ENCODE measurements around the gene KRT28. TPM values are rescaled to one million over a fixed set of nuclear protein-coding genes. Genes with fewer than 3 reads are reported as not detected.

Gene KRT28
- total and polyA plus RNA-seq, 2 experiments from 2014 or later: not detected

GRCh38 chr17:40813804-40814203 is 14.0 kb upstream of the KRT28 start:
- H3K79me2 ChIP-seq (ENCODE audit: insufficient read depth): peaks cover 11% of the 10 kb centered on the region
- H3F3A ChIP-seq (ENCODE audit: insufficient read depth): peaks cover 26% of the 10 kb centered on the region
- H3K9ac ChIP-seq: no peak overlapping the region
- no peak for TF ChIP-seq EZH2phosphoT487 (IDR thresholded peaks at IDR 0.05; ENCODE audit: insufficient read depth, low read depth)
- no peak for TF ChIP-seq EZH2 (IDR thresholded peaks at IDR 0.05; ENCODE audit: insufficient read depth, poor library complexity, severe bottlenecking)
- H3K4me3 ChIP-seq: no peak overlapping the region
- 56% methylated on average over 4 of the region's 4 CpGs for WGBS, 2 experiments (ENCODE audit: low coverage in 1 of 2, low lambda C conversion rate in 2 of 2, missing lambda C conversion rate in 2 of 2)
- H3K4me1 ChIP-seq (ENCODE audit: insufficient read depth): peaks cover 19% of the 10 kb centered on the region
- in situ Hi-C loops (cut with MboI): loop anchor here (10.0 kb wide), 1 partner anchor 91 kb away; no protein-coding TSS in a partner anchor
- no peaks in the 10 kb centered on the region for H3K9me2 ChIP-seq (ENCODE audit: insufficient read depth)
- peak; percentile 17 for DNase-seq
- no peaks in the 10 kb centered on the region for H3K9me3 ChIP-seq (ENCODE audit: low read depth)
- no peak overlapping the region for H3K27ac ChIP-seq
- no peaks in the 10 kb centered on the region for H4K20me1 ChIP-seq (ENCODE audit: insufficient read depth)
- no peak overlapping the region for H3K4me2 ChIP-seq (ENCODE audit: unreplicated experiment)
- H3K36me3 ChIP-seq (ENCODE audit: low read depth): peaks cover 12% of the 10 kb centered on the region; the same call in 1 of the 2 replicates
- H2AFZ ChIP-seq: no peak overlapping the region
- H3K27me3 ChIP-seq (replicated peaks; ENCODE audit: insufficient read depth): no peaks in the 10 kb centered on the region

- Histone ChIP-seq H3F3A (ENCODE audit: insufficient read depth) (peaks cover 18% of the 10 kb centered on the region), H3K9me2 (ENCODE audit: insufficient read depth) (no peaks in the 10 kb centered on the region), H2AFZ (no peak overlapping the region), H4K20me1 (ENCODE audit: insufficient read depth) (no peaks in the 10 kb centered on the region), H3K36me3 (ENCODE audit: low read depth) (peaks cover 11% of the 10 kb centered on the region; the same call in 1 of the 2 replicates), H3K79me2 (ENCODE audit: insufficient read depth) (peaks cover 4% of the 10 kb centered on the region; the same call in 1 of the 2 replicates), H3K4me3 (no peak overlapping the region), H3K9me3 (ENCODE audit: low read depth) (no peaks in the 10 kb centered on the region), H3K9ac (no peak overlapping the region), H3K4me1 (ENCODE audit: insufficient read depth) (peaks cover 16% of the 10 kb centered on the region), H3K27me3 (replicated peaks; ENCODE audit: insufficient read depth) (no peaks in the 10 kb centered on the region), H3K4me2 (ENCODE audit: unreplicated experiment) (no peak overlapping the region), H3K27ac (no peak overlapping the region)
- no peak for DNase-seq
- TF ChIP-seq EZH2phosphoT487 (IDR thresholded peaks at IDR 0.05; ENCODE audit: insufficient read depth, low read depth): no peak
- no peak for TF ChIP-seq EZH2 (IDR thresholded peaks at IDR 0.05; ENCODE audit: insufficient read depth, poor library complexity, severe bottlenecking)
- WGBS, 2 experiments (ENCODE audit: low coverage in 1 of 2, low lambda C conversion rate in 2 of 2, missing lambda C conversion rate in 2 of 2): 88 to 94% methylated on average over 3 of the region's 3 CpGs
- in situ Hi-C loops (cut with MboI): loop anchor here (10.0 kb wide), 1 partner anchor 92 kb away; no protein-coding TSS in a partner anchor
Observed at GRCh38 chr17:40812639-40813038, 12.9 kb upstream of the KRT28 start.

GRCh38 chr17:40810494-40810893 is 10.7 kb upstream of the KRT28 start:
- Histone ChIP-seq H3K36me3 (ENCODE audit: low read depth) (no peaks in the 10 kb centered on the region), H3K4me3 (no peak overlapping the region), H2AFZ (no peak overlapping the region), H3K4me1 (ENCODE audit: insufficient read depth) (peaks cover 13% of the 10 kb centered on the region), H3K9ac (no peak overlapping the region), H3K27me3 (replicated peaks; ENCODE audit: insufficient read depth) (no peaks in the 10 kb centered on the region), H4K20me1 (ENCODE audit: insufficient read depth) (no peaks in the 10 kb centered on the region), H3K9me3 (ENCODE audit: low read depth) (no peaks in the 10 kb centered on the region), H3F3A (ENCODE audit: insufficient read depth) (peaks cover 9% of the 10 kb centered on the region; the same call in 1 of the 2 replicates), H3K9me2 (ENCODE audit: insufficient read depth) (no peaks in the 10 kb centered on the region), H3K4me2 (ENCODE audit: unreplicated experiment) (no peak overlapping the region), H3K27ac (no peak overlapping the region), H3K79me2 (ENCODE audit: insufficient read depth) (no peaks in the 10 kb centered on the region)
- in situ Hi-C loops (cut with MboI): loop anchor here (10.0 kb wide), 1 partner anchor 94 kb away; no protein-coding TSS in a partner anchor
- 69 to 74% methylated on average over 6 of the region's 6 CpGs for WGBS, 2 experiments (ENCODE audit: low coverage in 1 of 2, low lambda C conversion rate in 2 of 2, missing lambda C conversion rate in 2 of 2)
- TF ChIP-seq EZH2 (IDR thresholded peaks at IDR 0.05; ENCODE audit: insufficient read depth, poor library complexity, severe bottlenecking) (no peak), EZH2phosphoT487 (IDR thresholded peaks at IDR 0.05; ENCODE audit: insufficient read depth, low read depth) (no peak)
- no peak for DNase-seq

- Histone ChIP-seq H3K79me2 (ENCODE audit: insufficient read depth) (no peaks in the 10 kb centered on the region), H3K36me3 (ENCODE audit: low read depth) (no peaks in the 10 kb centered on the region), H3K9ac (no peak overlapping the region), H3K27ac (no peak overlapping the region), H3K4me2 (ENCODE audit: unreplicated experiment) (peak overlapping the region; percentile 32), H3K9me2 (ENCODE audit: insufficient read depth) (no peaks in the 10 kb centered on the region), H3K9me3 (ENCODE audit: low read depth) (no peaks in the 10 kb centered on the region), H2AFZ (no peak overlapping the region), H4K20me1 (ENCODE audit: insufficient read depth) (no peaks in the 10 kb centered on the region), H3K27me3 (replicated peaks; ENCODE audit: insufficient read depth) (no peaks in the 10 kb centered on the region), H3K4me1 (ENCODE audit: insufficient read depth) (peaks cover 13% of the 10 kb centered on the region), H3K4me3 (no peak overlapping the region), H3F3A (ENCODE audit: insufficient read depth) (peaks cover 9% of the 10 kb centered on the region; the same call in 1 of the 2 replicates)
- DNase-seq: peak; percentile 14
- in situ Hi-C loops (cut with MboI): loop anchor here (10.0 kb wide), 2 partner anchors 95 to 855 kb away; no protein-coding TSS in a partner anchor
- WGBS, 2 experiments (ENCODE audit: low coverage in 1 of 2, low lambda C conversion rate in 2 of 2, missing lambda C conversion rate in 2 of 2): 7 to 19% methylated on average over 2 of the region's 2 CpGs
- TF ChIP-seq EZH2phosphoT487 (IDR thresholded peaks at IDR 0.05; ENCODE audit: insufficient read depth, low read depth): no peak
- TF ChIP-seq EZH2 (IDR thresholded peaks at IDR 0.05; ENCODE audit: insufficient read depth, poor library complexity, severe bottlenecking): no peak
Observed at GRCh38 chr17:40809721-40810421, 10.1 kb upstream of the KRT28 start.

Measured in GM23248 (cell line).